ENCODE results near the gene ZNF22.

Gene ZNF22

DNA sequence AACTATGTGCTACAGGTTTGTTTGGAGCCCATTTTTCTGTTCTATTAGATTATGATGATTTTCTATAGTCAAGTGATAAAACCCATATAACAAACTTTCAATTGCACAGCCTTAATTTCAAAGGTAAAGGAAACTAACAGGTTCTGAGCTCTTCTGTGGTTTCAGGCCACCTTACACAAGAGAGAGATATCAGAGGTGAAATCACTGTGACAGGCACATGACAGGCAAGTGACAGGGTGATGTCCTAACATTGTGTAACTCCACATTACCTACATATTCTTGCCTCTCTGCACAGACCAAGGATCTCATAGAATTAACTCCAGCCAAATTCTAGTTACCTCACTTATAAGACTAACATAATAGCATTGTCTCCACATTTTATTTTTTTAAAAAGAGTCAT is 35.0 kb downstream of the ZNF22 start:
- no peak for DNase-seq

DNA sequence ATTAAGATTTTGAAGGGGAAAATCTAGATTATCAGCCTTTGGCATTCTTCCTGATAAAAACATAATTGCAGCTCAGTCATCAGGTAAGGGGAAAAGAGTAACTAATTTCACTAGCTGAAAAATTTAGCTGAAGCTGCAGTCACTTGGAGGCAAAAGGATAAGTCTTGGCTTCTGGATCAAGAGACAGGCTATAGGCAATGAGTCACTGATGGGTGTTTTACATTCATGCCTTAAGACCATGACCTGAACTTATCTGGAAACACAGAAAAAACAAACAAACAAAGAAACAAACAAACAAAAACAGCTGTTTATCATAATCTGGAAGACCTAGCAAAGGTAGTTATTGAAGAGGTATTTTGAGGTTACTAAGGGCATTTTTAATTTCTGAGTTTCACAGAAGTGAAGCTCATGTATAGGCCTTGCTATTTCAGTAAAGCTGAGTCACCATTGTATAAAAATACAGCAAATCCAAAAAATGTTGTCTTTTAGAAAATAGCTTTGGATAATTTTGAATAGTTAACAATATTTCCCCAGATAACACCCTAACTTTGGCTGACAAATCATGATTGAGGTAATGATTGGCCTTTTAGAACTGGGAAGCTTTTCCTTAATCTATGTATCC is 40.3 kb downstream of the ZNF22 start:
- DNase-seq: no peak

DNA sequence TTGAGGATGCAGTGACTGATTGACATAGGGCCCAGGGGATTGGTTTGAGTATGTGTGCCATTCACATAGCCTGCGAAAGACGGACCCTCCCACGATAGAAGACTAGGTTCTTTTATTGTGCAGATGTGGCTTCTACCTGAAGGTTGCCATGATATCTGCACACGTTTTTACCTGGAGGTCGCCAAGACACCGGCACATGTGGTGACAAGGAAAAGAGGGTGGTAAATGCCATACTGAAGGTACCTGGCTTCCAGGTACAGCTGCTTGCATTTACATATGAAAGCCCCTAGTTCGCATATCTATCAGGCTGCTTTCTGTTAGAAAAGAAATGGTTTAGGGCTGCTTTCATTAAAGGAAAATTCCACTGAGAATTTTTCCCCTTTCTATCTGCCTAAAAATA is 43.6 kb downstream of the ZNF22 start:
- no peak for DNase-seq

DNA sequence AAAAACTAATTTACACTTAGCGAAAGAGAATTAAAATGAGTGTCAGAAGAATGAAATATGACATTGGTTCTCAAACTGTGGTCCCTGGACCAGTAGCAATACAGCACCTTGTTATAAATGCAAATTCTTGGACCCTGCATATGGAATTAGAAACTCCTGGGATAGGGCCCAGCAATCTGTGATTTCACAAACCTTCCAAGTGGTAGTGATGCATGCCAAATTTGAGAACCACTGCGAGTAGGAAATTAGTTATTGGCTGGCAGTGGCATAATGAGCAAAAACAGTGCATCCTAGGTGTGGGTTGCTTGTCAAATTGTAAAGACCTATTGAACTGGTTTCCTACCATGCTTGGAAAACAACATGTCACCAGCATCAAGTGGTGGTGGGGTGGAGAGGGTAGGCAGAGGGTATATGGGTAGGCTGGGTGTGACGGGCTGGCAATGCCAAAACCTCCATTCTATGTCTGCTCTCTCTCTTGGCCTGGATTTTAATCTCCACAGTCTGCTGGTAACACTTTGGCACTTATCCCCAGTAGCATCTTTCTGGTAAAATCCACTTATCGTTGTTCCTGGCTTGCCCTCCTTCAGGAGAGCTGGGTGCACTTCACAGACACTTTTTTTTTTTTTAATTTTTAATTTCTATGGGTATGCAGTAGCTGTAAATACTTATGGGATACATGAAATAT is 50.0 kb downstream of the ZNF22 start:
- no peak for DNase-seq

DNA sequence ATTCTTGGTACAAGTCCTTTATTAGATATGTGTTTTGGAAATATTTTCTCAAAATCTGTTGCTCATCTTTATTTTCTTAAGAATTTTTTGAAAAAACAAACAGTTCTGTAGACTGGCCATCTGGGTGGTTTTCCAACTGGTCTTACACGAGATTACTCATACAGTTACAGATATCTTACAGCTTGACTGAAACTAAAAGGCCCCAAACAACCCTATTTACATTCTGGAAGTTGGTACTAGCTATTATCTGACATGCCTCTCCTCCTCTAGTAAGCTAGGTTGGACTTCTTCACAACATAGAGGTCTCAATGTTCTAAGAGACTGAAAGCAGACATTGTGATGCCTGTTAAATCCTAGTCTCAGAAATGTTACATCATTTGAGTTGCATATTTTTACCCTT is 52.0 kb downstream of the ZNF22 start:
- no peak for DNase-seq

DNA sequence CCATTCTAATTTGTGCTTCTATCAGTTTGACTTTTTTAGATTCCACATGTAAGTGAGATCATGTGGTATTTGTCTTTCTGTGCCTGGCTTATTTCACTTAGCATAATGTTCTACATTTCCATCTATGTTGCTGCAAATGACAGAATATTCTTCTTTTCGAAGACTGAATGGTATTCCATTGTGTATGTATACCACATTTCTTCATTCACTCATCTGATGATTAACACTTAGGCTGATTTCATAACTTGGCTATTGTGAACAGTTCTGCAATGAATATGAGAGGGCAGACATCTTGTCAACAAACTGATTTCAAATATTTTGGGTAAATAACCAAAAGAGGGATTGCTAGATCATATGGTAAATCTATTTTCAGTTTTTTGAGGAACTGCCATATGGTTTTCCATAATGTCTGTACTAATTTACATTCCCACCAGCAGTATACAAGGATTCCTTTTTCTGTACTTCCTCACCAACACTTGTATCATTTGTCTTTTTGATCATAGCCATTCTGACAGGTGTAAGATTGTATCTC is 52.9 kb downstream of the ZNF22 start:
- no peak for DNase-seq

Data from activated naive CD4-positive, alpha-beta T cell treated with Interleukin-2 at 50 U/mL for 16 hours (primary cell).